Renal cortical epithelial cell (primary cell): ENCODE results near the gene HGFAC. TPM values are rescaled to one million over a fixed set of nuclear protein-coding genes. Genes with fewer than 3 reads are reported as not detected.

ENCODE experiments used
- total RNA-seq: library from RNA; depleted of rRNA; stranded (reverse); fragments of >200 nt; gene quantifications from 2 replicates; pipeline ENCODE4 v1.2.3, GENCODE V29; 2014

HGFAC gene
- total RNA-seq, 1 donor from 2014 or later: 0.25 TPM

Other genes starting within 250 kb of the HGFAC start
- gene MSANTD1, start 192.8 kb upstream of the HGFAC start, total RNA-seq: 0.17 and 0.99 TPM in 2 replicates
- gene RGS12, start 148.9 kb upstream of the HGFAC start, total RNA-seq: 24.7 and 27.4 TPM in 2 replicates
- gene DOK7, start 21.3 kb downstream of the HGFAC start, total RNA-seq: 10.7 and 24.7 TPM in 2 replicates
- gene LRPAP1, start 90.5 kb downstream of the HGFAC start, total RNA-seq: 75.5 and 213 TPM in 2 replicates